Thyroid gland (tissue), 4 donors: Measurements from ENCODE around the gene LZTS3. TPM values are rescaled to one million over a fixed set of nuclear protein-coding genes. Genes with fewer than 3 reads are reported as not detected.

ENCODE experiments used
- DNase-seq, 2 donors: peaks; one replicate each; pipeline ENCODE4 v3.0.0-alpha.2; 2019
- H3K27ac ChIP-seq, 3 donors: fragments of 200-600 bp; sonication (generic); 1 replicate in 2 of 3; 2 replicates in 1 of 3; pipeline ENCODE4 v1.5.1; 2016 to 2019; ENCODE audit warnings: mild to moderate bottlenecking in 1 of 3, moderate library complexity in 1 of 3
- H3K27me3 ChIP-seq: fragments of 200-600 bp; sonication (generic); one replicate; pipeline ENCODE4 v1.5.1; 2019
- H3K36me3 ChIP-seq, 2 donors: fragments of 200-600 bp; sonication (generic); one replicate each; pipeline ENCODE4 v1.5.1; 2016 to 2019
- H3K4me1 ChIP-seq, 2 donors: fragments of 200-600 bp; sonication (generic); one replicate each; pipeline ENCODE4 v1.5.1; 2017 to 2019
- H3K4me3 ChIP-seq, 3 donors: fragments of 200-600 bp; sonication (generic); replicated peaks in 1 of 3; 1 replicate in 2 of 3; 2 replicates in 1 of 3; pipeline ENCODE4 v1.5.1; 2016; ENCODE audit warnings: mild to moderate bottlenecking in 1 of 3
- H3K9me3 ChIP-seq: fragments of 200-600 bp; sonication (generic); one replicate; pipeline ENCODE4 v1.5.1; 2017
- POLR2A ChIP-seq, 2 donors: fragments of 450-650 bp; IDR thresholded peaks; one replicate each; pipeline ENCODE4 v1.6.1; 2017; ENCODE audit warnings: antibody characterized with exemption in 2 of 2, mild to moderate bottlenecking in 2 of 2, moderate library complexity in 1 of 2
- WGBS, 2 donors: methylation state at CpG; one replicate each; pipeline ENCODE4 v1.1.5; 2017; 5-methylcytosine and 5-hydroxymethylcytosine counted together
- intact Hi-C: fragments of 100-400 bp; cut with DNase I; formaldehyde crosslinking; loops from one replicate; pipeline ENCODE4 v1.15.1; 2023
- total RNA-seq, 4 donors: library from RNA; depleted of rRNA; stranded (reverse); fragments of >200 nt; gene quantifications; one replicate each; pipeline ENCODE4 v1.2.3, GENCODE V29; 2016
- TF ChIP-seq, protein P1 (sequence below), 6 experiments: fragments of 200-600 bp in 3 of 6; fragments of 450-650 bp in 3 of 6; sonication (generic) in 3 of 6; IDR thresholded peaks; one replicate each; pipeline ENCODE4 v1.5.1; 2016 to 2019; ENCODE audit warnings: antibody characterized with exemption in 6 of 6, mild to moderate bottlenecking in 2 of 6, inconsistent platforms in 1 of 6, moderate library complexity in 1 of 6

Gene LZTS3
- total RNA-seq, 4 donors from 2014 or later = 27.7 to 39.1 (median 35.1) TPM

DNA sequence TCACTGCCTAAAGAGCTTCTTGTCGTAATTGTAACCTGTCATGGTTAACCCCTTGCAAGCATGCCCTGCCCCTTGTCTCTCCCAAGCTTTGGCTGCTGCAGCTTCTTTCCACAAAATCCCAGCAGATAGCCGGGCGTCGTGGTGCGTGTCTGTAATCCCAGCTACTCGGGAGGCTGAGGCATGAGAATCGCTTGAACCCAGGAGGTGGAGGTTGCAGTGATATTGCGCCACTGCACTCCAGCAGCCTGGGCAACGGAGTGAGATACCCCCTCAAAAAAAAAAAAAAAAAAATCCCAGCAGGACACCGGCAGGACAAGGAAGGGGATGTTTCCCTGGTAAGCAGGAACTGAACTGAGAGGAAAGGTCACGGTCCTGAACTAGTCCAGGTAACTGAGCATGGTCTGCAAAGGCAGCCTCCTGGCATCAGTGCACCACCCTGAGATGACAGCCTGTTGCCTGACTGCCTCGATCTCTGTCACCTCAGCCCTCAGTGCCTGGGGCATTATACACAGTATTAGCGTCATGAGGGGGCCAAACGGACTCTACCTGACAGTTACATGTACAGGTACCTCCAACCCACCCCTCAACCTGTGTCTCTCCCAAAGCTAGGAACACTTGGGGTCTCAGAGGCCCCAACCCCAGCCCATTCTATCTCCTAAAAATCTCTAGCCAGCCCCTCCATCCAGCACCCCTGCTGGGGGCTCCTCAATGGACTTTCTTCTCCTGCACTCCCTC is 1.8 kb downstream of the LZTS3 start:
- WGBS, 2 donors = 82 to 84% methylated on average over 14 of the region's 14 CpGs
- no peak overlapping the region for H3K27ac ChIP-seq
- no peaks in the 10 kb centered on the region for H3K9me3 ChIP-seq
- no peaks in the 10 kb centered on the region for H3K36me3 ChIP-seq
- peaks cover 18 to 33% of the 10 kb centered on the region in 2 donors for H3K4me1 ChIP-seq
- H3K4me3 ChIP-seq = no peak overlapping the region
- H3K27me3 ChIP-seq = no peaks in the 10 kb centered on the region
- intact Hi-C loops = no loop called here
- no peak for DNase-seq
- TF ChIP-seq, protein P1, sequence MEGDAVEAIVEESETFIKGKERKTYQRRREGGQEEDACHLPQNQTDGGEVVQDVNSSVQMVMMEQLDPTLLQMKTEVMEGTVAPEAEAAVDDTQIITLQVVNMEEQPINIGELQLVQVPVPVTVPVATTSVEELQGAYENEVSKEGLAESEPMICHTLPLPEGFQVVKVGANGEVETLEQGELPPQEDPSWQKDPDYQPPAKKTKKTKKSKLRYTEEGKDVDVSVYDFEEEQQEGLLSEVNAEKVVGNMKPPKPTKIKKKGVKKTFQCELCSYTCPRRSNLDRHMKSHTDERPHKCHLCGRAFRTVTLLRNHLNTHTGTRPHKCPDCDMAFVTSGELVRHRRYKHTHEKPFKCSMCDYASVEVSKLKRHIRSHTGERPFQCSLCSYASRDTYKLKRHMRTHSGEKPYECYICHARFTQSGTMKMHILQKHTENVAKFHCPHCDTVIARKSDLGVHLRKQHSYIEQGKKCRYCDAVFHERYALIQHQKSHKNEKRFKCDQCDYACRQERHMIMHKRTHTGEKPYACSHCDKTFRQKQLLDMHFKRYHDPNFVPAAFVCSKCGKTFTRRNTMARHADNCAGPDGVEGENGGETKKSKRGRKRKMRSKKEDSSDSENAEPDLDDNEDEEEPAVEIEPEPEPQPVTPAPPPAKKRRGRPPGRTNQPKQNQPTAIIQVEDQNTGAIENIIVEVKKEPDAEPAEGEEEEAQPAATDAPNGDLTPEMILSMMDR (IDR thresholded peaks at IDR 0.05) = no peak
- TF ChIP-seq POLR2A (IDR thresholded peaks at IDR 0.05) = no peak

DNA sequence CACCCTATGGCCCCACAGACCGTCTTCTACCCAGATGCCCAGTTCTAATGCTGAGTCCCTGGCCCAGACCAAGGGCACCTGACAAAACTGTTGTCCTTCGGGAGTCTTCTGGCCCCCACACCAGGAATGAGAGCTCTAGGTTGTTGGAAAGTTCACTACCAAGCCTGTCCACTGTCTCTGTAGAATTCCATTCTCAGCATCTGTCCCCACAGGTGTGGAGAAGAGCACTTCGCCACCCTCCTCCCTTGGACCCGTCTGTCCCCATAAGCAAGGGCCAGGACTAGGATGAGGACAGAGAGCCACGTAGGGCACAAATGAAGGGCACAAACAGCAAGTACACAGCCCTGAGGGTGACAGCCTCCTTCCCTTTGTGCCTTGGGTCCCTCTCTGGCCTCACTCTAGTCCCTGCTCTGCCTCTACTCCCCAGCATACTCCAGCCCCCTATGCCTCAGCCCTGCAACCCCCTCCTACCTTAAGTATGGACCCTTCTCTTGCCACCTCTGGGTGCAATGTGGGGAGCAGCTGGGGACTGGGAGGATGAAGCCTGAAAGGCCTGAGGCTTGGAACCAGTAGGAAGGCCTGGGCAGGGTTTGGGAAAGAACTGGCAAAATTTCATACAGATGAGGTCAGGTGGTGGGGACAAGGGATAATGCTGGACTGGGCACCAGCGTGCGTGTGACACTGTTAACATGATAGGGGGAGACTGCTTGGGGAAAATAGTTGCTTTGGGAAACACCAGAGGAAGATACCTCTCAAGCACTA is 4.3 kb downstream of the LZTS3 start:
- no peak for TF ChIP-seq POLR2A (IDR thresholded peaks at IDR 0.05)
- TF ChIP-seq, protein P1 (IDR thresholded peaks at IDR 0.05) = no peak
- no peak for DNase-seq
- WGBS, 2 donors = 91 to 93% methylated on average over 6 to 7 of the region's 7 CpGs
- Histone ChIP-seq H3K4me3 (no peak overlapping the region), H3K4me1 (peaks cover 18 to 25% of the 10 kb centered on the region in 2 donors), H3K27ac (no peak overlapping the region), H3K36me3 (no peaks in the 10 kb centered on the region), H3K27me3 (no peaks in the 10 kb centered on the region), H3K9me3 (no peaks in the 10 kb centered on the region)
- intact Hi-C loops = no loop called here

- 24 to 48% methylated on average over 4 to 18 of the region's 39 CpGs for WGBS, 2 donors
- TF ChIP-seq POLR2A (IDR thresholded peaks at IDR 0.05) = no peak
- TF ChIP-seq, protein P1 (IDR thresholded peaks at IDR 0.05) = no peak
- intact Hi-C loops = no loop called here
- H3K9me3 ChIP-seq = no peaks in the 10 kb centered on the region
- H3K27ac ChIP-seq = peak overlapping the region in 2 of 3 donors; percentile 35 to 56
- H3K27me3 ChIP-seq = no peaks in the 10 kb centered on the region
- peaks cover 18 to 29% of the 10 kb centered on the region in 2 donors for H3K4me1 ChIP-seq
- peak; percentile 67 to 76 for DNase-seq
- H3K4me3 ChIP-seq = no peak overlapping the region
- H3K36me3 ChIP-seq = no peaks in the 10 kb centered on the region
Measured at GRCh38 chr20:3168079-3168828, 5.1 kb downstream of the LZTS3 start.

DNA sequence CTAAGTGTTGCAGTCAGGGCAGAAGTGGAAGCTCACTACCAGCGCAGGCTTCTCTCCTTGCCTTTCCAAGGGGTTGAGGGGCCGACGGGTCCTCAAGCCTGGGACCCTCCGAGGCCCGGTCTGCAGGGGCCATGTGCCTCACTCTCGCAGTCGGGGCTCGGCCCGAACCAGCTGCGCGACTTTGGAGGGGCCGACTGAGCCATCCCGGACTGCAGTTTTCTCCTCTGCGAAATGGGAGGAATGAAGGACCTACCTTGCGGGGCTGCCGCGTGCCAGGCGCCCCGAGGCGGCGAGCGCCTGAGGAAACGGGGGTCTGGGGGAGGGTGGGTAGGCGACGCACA is 5.6 kb downstream of the LZTS3 start:
- Histone ChIP-seq H3K27me3 (no peaks in the 10 kb centered on the region), H3K4me1 (peaks cover 15 to 31% of the 10 kb centered on the region in 2 donors), H3K36me3 (no peaks in the 10 kb centered on the region), H3K9me3 (no peaks in the 10 kb centered on the region), H3K4me3 (no peak overlapping the region), H3K27ac (peak overlapping the region in 2 of 3 donors; percentile 35 to 56)
- WGBS, 2 donors = 54 to 76% methylated on average over 8 of the region's 25 CpGs
- intact Hi-C loops = loop anchor here (2.0 kb wide), 1 partner anchor 27 kb away; no protein-coding TSS in a partner anchor
- no peak for DNase-seq
- TF ChIP-seq POLR2A (IDR thresholded peaks at IDR 0.05) = no peak
- TF ChIP-seq, protein P1 (IDR thresholded peaks at IDR 0.05) = no peak
